Measurements from ENCODE around the gene GRIN2C. TPM values are rescaled to one million over a fixed set of nuclear protein-coding genes. Genes with fewer than 3 reads are reported as not detected.

GRIN2C gene
- total and polyA plus RNA-seq, 5 donors: 30.4 to 62.8 (median 44.9) TPM

DNA sequence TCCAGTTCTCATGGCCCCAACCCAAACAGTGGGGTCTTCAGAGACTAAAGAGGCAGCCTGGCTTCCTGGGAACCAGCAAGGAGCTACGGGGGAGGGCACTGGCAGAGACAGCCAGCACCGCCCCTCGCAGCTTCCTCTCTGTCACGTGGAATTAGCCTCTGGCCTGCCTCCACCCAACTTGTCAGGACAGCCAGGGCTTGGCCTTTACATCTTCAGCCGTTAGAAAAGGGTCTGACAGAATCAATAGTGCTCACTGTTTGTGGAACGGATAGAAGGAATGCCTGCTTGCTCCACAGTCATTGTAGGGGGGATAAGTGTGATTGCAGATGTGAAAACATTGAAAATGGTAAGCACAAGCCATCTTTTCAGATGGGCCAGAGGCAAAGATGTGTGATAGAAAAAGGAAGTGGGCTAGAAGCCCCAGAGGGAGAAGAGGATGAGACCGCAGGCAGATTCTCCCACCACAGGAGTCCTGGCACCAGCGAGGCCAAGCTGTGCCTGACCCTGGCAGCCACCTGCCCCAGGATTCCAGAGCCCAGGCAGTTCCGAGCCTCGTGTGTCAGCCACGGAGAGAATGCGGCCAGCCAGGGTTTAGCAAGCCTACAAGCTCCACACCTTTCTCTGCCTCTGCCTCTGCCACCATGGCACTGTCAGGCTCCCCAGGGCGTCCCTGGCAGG lies 18.6 kb downstream of the GRIN2C start:
- intact Hi-C loops (cut with DNase I): no loop called here
- Histone ChIP-seq H3K4me1 (ENCODE audit: control insufficient read depth, insufficient read depth, low read length) (peaks cover 12% of the 10 kb centered on the region), H3K9me3 (ENCODE audit: control insufficient read depth, low read length) (no peaks in the 10 kb centered on the region), H3K4me3 (ENCODE audit: low read length) (no peak overlapping the region), H3K27ac (ENCODE audit: low read length) (peak overlapping the region; percentile 1), H3K27me3 (ENCODE audit: control insufficient read depth, insufficient read depth) (no peaks in the 10 kb centered on the region)
- WGBS: 23% methylated on average over 13 of the region's 13 CpGs
- ATAC-seq (peak; percentile 63 to 70), DNase-seq (peak; percentile 80 to 93 (median 91))

GRCh38 chr17:74839990-74840852 lies 19.5 kb downstream of the GRIN2C start:
- 52% methylated on average over 6 of the region's 7 CpGs for WGBS
- peak overlapping the region; percentile 0 for H3K27ac ChIP-seq (ENCODE audit: low read length)
- intact Hi-C loops (cut with DNase I): no loop called here
- H3K4me1 ChIP-seq (ENCODE audit: control insufficient read depth, insufficient read depth, low read length): peaks cover 12% of the 10 kb centered on the region
- no peak overlapping the region for H3K4me3 ChIP-seq (ENCODE audit: low read length)
- DNase-seq (no peak), ATAC-seq (no peak)
- no peaks in the 10 kb centered on the region for H3K9me3 ChIP-seq (ENCODE audit: control insufficient read depth, low read length)
- no peaks in the 10 kb centered on the region for H3K27me3 ChIP-seq (ENCODE audit: control insufficient read depth, insufficient read depth)

GRCh38 chr17:74838274-74838673 lies 21.4 kb downstream of the GRIN2C start:
- intact Hi-C loops (cut with DNase I): no loop called here
- ATAC-seq: no peak
- no peak for DNase-seq
- Histone ChIP-seq H3K27ac (ENCODE audit: low read length) (no peak overlapping the region), H3K27me3 (ENCODE audit: control insufficient read depth, insufficient read depth) (no peaks in the 10 kb centered on the region), H3K4me1 (ENCODE audit: control insufficient read depth, insufficient read depth, low read length) (peaks cover 12% of the 10 kb centered on the region), H3K9me3 (ENCODE audit: control insufficient read depth, low read length) (no peaks in the 10 kb centered on the region), H3K4me3 (ENCODE audit: low read length) (no peak overlapping the region)
- 91% methylated on average over 9 of the region's 9 CpGs for WGBS

DNA sequence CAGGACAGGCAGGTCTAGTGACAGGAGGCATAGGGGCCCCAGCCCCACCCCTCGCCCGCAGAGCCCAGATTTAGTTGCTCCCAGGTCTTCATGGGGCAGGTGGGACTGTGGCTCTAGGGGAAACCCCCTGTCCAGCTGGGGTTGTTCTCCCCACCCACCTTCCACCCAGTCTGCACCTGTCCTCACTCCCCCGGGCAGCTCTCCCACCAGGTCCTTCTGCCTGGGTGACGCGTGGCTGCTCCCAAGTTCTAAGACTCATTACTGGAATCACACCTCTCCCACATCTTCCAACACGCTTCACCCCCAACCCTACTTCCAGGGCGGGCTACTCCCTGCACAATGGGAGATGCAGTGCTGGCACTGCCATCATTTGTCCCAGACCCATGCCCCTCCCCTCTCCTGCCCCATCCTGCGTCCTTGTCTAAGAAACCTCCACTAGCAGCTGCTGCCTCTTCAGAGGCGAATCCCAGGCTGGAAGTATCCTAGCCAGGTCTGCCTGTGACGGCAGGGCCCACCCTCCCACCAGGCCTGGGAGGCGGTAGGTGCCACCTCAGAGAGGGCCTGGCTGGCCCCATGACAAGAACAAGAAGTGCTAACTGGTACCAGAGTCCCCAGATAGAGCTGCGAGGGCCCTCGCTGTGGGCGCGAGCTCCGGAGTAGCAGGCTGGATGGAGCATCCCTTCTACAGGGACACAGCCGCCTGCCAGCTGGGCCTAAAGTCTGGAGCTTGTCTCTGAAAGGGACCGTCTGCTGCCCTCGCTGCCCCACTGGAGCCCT lies 22.8 kb downstream of the GRIN2C start:
- H3K4me3 ChIP-seq (ENCODE audit: low read length): no peak overlapping the region
- H3K27ac ChIP-seq (ENCODE audit: low read length): no peak overlapping the region
- peaks cover 9% of the 10 kb centered on the region for H3K4me1 ChIP-seq (ENCODE audit: control insufficient read depth, insufficient read depth, low read length)
- 89% methylated on average over 19 of the region's 19 CpGs for WGBS
- intact Hi-C loops (cut with DNase I): no loop called here
- no peaks in the 10 kb centered on the region for H3K9me3 ChIP-seq (ENCODE audit: control insufficient read depth, low read length)
- DNase-seq (no peak), ATAC-seq (no peak)
- no peaks in the 10 kb centered on the region for H3K27me3 ChIP-seq (ENCODE audit: control insufficient read depth, insufficient read depth)

GRCh38 chr17:74836191-74836590 lies 23.5 kb downstream of the GRIN2C start:
- Histone ChIP-seq H3K27me3 (ENCODE audit: control insufficient read depth, insufficient read depth) (no peaks in the 10 kb centered on the region), H3K4me3 (ENCODE audit: low read length) (no peak overlapping the region), H3K4me1 (ENCODE audit: control insufficient read depth, insufficient read depth, low read length) (peaks cover 4% of the 10 kb centered on the region), H3K9me3 (ENCODE audit: control insufficient read depth, low read length) (no peaks in the 10 kb centered on the region), H3K27ac (ENCODE audit: low read length) (no peak overlapping the region)
- no peak for ATAC-seq
- intact Hi-C loops (cut with DNase I): no loop called here
- 96% methylated on average over 26 of the region's 26 CpGs for WGBS
- no peak for DNase-seq

GRCh38 chr17:74833501-74834377 lies 25.9 kb downstream of the GRIN2C start:
- ATAC-seq: peak in 1 of 2 donors; percentile 24
- Histone ChIP-seq H3K4me3 (ENCODE audit: low read length) (no peak overlapping the region), H3K27me3 (ENCODE audit: control insufficient read depth, insufficient read depth) (no peaks in the 10 kb centered on the region), H3K27ac (ENCODE audit: low read length) (no peak overlapping the region), H3K4me1 (ENCODE audit: control insufficient read depth, insufficient read depth, low read length) (no peaks in the 10 kb centered on the region), H3K9me3 (ENCODE audit: control insufficient read depth, low read length) (no peaks in the 10 kb centered on the region)
- peak in 2 of 3 donors; percentile 46 to 63 for DNase-seq
- 71% methylated on average over 16 of the region's 16 CpGs for WGBS
- intact Hi-C loops (cut with DNase I): no loop called here

- H3K4me3 ChIP-seq (ENCODE audit: low read length): no peak overlapping the region
- DNase-seq (no peak), ATAC-seq (no peak)
- no peak overlapping the region for H3K27ac ChIP-seq (ENCODE audit: low read length)
- WGBS: 92% methylated on average over 9 of the region's 9 CpGs
- no peaks in the 10 kb centered on the region for H3K9me3 ChIP-seq (ENCODE audit: control insufficient read depth, low read length)
- H3K27me3 ChIP-seq (ENCODE audit: control insufficient read depth, insufficient read depth): no peaks in the 10 kb centered on the region
- H3K4me1 ChIP-seq (ENCODE audit: control insufficient read depth, insufficient read depth, low read length): no peaks in the 10 kb centered on the region
- intact Hi-C loops (cut with DNase I): no loop called here
Observed at GRCh38 chr17:74832421-74832820, 27.3 kb downstream of the GRIN2C start.

DNA sequence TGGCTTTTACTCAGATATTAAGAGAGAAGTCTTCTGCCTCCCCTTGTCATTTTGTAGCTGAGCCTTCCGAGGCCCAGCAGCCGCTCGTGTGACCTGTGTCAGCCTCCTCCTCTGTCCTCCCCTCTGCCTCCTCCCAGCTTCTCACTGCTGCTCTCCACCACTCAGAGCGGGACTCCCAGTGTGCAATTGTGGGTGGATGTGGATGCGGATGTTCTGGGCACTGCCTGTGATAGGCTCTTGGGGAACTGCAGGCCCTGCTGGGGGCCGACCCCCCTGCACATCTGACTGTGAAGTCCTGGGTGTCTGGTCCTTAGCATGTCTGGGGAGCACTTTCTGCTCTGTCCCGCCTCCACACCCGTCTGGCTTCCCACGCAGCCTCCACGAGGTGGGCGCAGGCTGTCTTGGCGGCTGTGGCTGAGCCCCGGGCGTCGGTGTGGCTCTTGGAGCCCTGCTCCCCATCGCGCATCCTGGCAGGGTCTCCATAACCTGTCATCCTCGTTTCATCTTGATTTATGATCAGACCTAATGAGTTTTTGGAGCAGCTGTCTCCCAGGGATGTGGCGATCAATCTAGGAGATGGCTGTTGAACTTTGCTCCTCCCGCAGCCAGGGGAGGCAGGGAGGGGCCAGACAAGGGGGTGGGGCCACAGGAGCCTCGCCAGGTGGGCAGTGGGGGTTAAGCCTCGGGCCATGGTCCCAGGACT lies 28.1 kb downstream of the GRIN2C start:
- no peaks in the 10 kb centered on the region for H3K4me1 ChIP-seq (ENCODE audit: control insufficient read depth, insufficient read depth, low read length)
- H3K27ac ChIP-seq (ENCODE audit: low read length): no peak overlapping the region
- intact Hi-C loops (cut with DNase I): no loop called here
- ATAC-seq: no peak
- no peak for DNase-seq
- 88% methylated on average over 22 of the region's 22 CpGs for WGBS
- no peak overlapping the region for H3K4me3 ChIP-seq (ENCODE audit: low read length)
- H3K9me3 ChIP-seq (ENCODE audit: control insufficient read depth, low read length): no peaks in the 10 kb centered on the region
- no peaks in the 10 kb centered on the region for H3K27me3 ChIP-seq (ENCODE audit: control insufficient read depth, insufficient read depth)

DNA sequence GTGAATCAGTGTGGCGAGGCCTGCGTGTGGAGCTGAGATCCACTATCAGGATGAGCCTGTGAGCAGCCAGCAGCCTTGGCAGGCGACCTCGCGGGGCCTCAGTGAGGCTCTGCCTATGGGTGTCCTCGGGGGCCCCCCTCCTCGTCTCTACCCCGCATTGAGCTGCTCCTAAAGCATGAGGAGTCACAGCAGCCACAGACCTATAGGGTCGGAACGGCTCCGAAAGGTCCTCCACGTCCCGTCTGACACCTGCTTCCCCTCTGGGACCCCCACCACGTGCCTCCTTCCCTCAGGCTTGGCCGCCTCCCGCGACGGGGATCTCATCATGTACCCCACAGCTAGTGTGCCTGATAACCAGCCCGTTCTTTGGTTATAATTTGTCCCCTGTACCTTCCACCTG lies 28.8 kb downstream of the GRIN2C start:
- intact Hi-C loops (cut with DNase I): no loop called here
- 91% methylated on average over 19 of the region's 19 CpGs for WGBS

DNA sequence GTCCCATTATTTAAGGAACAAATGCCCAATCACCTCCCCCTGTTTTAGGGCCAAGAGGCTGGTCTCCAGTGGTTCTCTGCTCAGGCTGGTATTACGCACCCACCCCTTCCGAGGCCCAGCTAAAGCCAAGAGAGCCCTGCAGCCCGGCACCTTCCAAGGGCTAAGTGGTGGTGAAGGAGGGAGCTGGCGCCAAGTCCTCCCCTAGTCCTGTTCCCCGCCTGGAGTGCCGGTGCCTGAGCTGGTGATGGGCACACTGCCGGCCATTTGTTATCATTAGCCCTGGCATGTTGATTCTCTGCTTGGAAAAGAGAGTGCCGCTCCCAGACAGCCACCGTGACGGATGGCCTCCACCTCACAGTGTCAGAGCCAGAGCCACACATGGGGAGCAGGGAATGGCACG lies 31.9 kb downstream of the GRIN2C start:
- DNase-seq (peak in 1 of 3 donors; percentile 67), ATAC-seq (peak; percentile 29 to 36)
- Histone ChIP-seq H3K4me1 (ENCODE audit: control insufficient read depth, insufficient read depth, low read length) (no peaks in the 10 kb centered on the region), H3K27me3 (ENCODE audit: control insufficient read depth, insufficient read depth) (no peaks in the 10 kb centered on the region), H3K27ac (ENCODE audit: low read length) (no peak overlapping the region), H3K9me3 (ENCODE audit: control insufficient read depth, low read length) (no peaks in the 10 kb centered on the region), H3K4me3 (ENCODE audit: low read length) (no peak overlapping the region)
- intact Hi-C loops (cut with DNase I): no loop called here
- WGBS: 75% methylated on average over 11 of the region's 11 CpGs

More for the DNA sequence above, 28.8 kb downstream of the GRIN2C start:
- Histone ChIP-seq H3K27me3 (ENCODE audit: control insufficient read depth, insufficient read depth) (no peaks in the 10 kb centered on the region), H3K4me1 (ENCODE audit: control insufficient read depth, insufficient read depth, low read length) (no peaks in the 10 kb centered on the region), H3K4me3 (ENCODE audit: low read length) (no peak overlapping the region), H3K27ac (ENCODE audit: low read length) (no peak overlapping the region), H3K9me3 (ENCODE audit: control insufficient read depth, low read length) (no peaks in the 10 kb centered on the region)
- DNase-seq (no peak), ATAC-seq (no peak)

Measured in right cardiac atrium (tissue), 5 donors.